Uterus (tissue), 4 donors: Measurements from ENCODE around the gene NR2F1. TPM values are rescaled to one million over a fixed set of nuclear protein-coding genes. Genes with fewer than 3 reads are reported as not detected.

Experiments used
- DNase-seq, 2 donors: peaks; one replicate each; pipeline ENCODE4 v3.0.0-alpha.2; 2019 to 2020
- H3K27ac ChIP-seq, 2 donors: fragments of 200-600 bp; sonication (generic); 1 replicate in 1 of 2; 2 replicates in 1 of 2; pipeline ENCODE4 v1.5.1; 2016 to 2018
- H3K27me3 ChIP-seq, 2 donors: fragments of 200-600 bp; sonication (generic); one replicate each; pipeline ENCODE4 v1.5.1; 2018 to 2019; ENCODE audit warnings: control low read depth in 1 of 2
- H3K36me3 ChIP-seq, 2 donors: fragments of 200-600 bp; sonication (generic); one replicate each; pipeline ENCODE4 v1.5.1; 2019; ENCODE audit warnings: control low read depth in 1 of 2
- H3K4me1 ChIP-seq, 2 donors: fragments of 200-600 bp; sonication (generic); one replicate each; pipeline ENCODE4 v1.5.1; 2018 to 2019; ENCODE audit warnings: control low read depth in 1 of 2
- H3K4me3 ChIP-seq, 2 donors: fragments of 200-600 bp; sonication (generic); 1 replicate in 1 of 2; 2 replicates in 1 of 2; pipeline ENCODE4 v1.5.1; 2018 to 2019; ENCODE audit warnings: mild to moderate bottlenecking in 1 of 2
- H3K9me3 ChIP-seq, 2 donors: fragments of 200-600 bp; sonication (generic); one replicate each; pipeline ENCODE4 v1.5.1; 2019; ENCODE audit warnings: control low read depth in 1 of 2
- CTCF ChIP-seq, 4 experiments: fragments of 200-600 bp in 2 of 4; fragments of 450-650 bp in 2 of 4; sonication (generic) in 2 of 4; IDR thresholded peaks; one replicate each; pipeline ENCODE4 v1.5.1; 2016 to 2019; ENCODE audit warnings: antibody characterized with exemption in 4 of 4, mild to moderate bottlenecking in 2 of 4, moderate library complexity in 1 of 4
- POLR2A ChIP-seq, 2 donors: fragments of 450-650 bp; IDR thresholded peaks; one replicate each; pipeline ENCODE4 v1.6.1; 2016; ENCODE audit warnings: antibody characterized with exemption in 2 of 2, mild to moderate bottlenecking in 1 of 2, moderate library complexity in 1 of 2
- intact Hi-C: fragments of 100-400 bp; cut with DNase I; formaldehyde crosslinking; loops from one replicate; pipeline ENCODE4 v1.15.1; 2023; ENCODE audit warnings: low total_unique reads
- total RNA-seq, 4 donors: library from RNA; depleted of rRNA in 3 of 4; stranded (reverse); fragments of >200 nt in 3 of 4; gene quantifications; one replicate each; pipeline versions ENCODE4 v1.1.0 to v1.2.4, GENCODE V29; 2014 to 2023
- donor health status: DM: yes; HTN: yes; CAD: no.

The NR2F1 gene
- total RNA-seq, 4 donors from 2014 or later, result 26.8 to 55.0 (median 40.6) TPM

GRCh38 chr5:93596676-93597490 lies 13.9 kb downstream of the NR2F1 start:
- H3K27me3 ChIP-seq, result no peaks in the 10 kb centered on the region
- no peak overlapping the region for H3K4me3 ChIP-seq
- no peaks in the 10 kb centered on the region for H3K4me1 ChIP-seq
- intact Hi-C loops, result no loop called here
- no peak for TF ChIP-seq POLR2A (IDR thresholded peaks at IDR 0.05)
- TF ChIP-seq CTCF (IDR thresholded peaks at IDR 0.05), result no peak
- no peak overlapping the region for H3K27ac ChIP-seq
- no peak for DNase-seq
- H3K9me3 ChIP-seq, result no peaks in the 10 kb centered on the region
- no peaks in the 10 kb centered on the region for H3K36me3 ChIP-seq

- H3K27ac ChIP-seq, result no peak overlapping the region
- H3K4me1 ChIP-seq, result no peaks in the 10 kb centered on the region
- no peak overlapping the region for H3K4me3 ChIP-seq
- H3K27me3 ChIP-seq, result no peaks in the 10 kb centered on the region
- intact Hi-C loops, result no loop called here
- DNase-seq, result no peak
- TF ChIP-seq CTCF (IDR thresholded peaks at IDR 0.05) (no peak), POLR2A (IDR thresholded peaks at IDR 0.05) (no peak)
- no peaks in the 10 kb centered on the region for H3K9me3 ChIP-seq
- H3K36me3 ChIP-seq, result no peaks in the 10 kb centered on the region
Measured at GRCh38 chr5:93598091-93599000, 15.3 kb downstream of the NR2F1 start.

GRCh38 chr5:93599001-93599379 lies 16.0 kb downstream of the NR2F1 start:
- no peak overlapping the region for H3K27ac ChIP-seq
- intact Hi-C loops, result no loop called here
- no peak for TF ChIP-seq CTCF (IDR thresholded peaks at IDR 0.05)
- no peak for TF ChIP-seq POLR2A (IDR thresholded peaks at IDR 0.05)
- H3K36me3 ChIP-seq, result no peaks in the 10 kb centered on the region
- H3K9me3 ChIP-seq, result no peaks in the 10 kb centered on the region
- H3K4me3 ChIP-seq, result no peak overlapping the region
- no peak for DNase-seq
- no peaks in the 10 kb centered on the region for H3K4me1 ChIP-seq
- no peaks in the 10 kb centered on the region for H3K27me3 ChIP-seq

GRCh38 chr5:93599399-93600120 lies 16.5 kb downstream of the NR2F1 start:
- no peak overlapping the region for H3K27ac ChIP-seq
- no peaks in the 10 kb centered on the region for H3K4me1 ChIP-seq
- no peaks in the 10 kb centered on the region for H3K9me3 ChIP-seq
- no peak for DNase-seq
- H3K4me3 ChIP-seq, result no peak overlapping the region
- H3K27me3 ChIP-seq, result peaks cover 0 to 4% of the 10 kb centered on the region in 2 donors
- H3K36me3 ChIP-seq, result no peaks in the 10 kb centered on the region
- TF ChIP-seq CTCF (IDR thresholded peaks at IDR 0.05) (no peak), POLR2A (IDR thresholded peaks at IDR 0.05) (no peak)
- intact Hi-C loops, result no loop called here
